ENCODE results near the gene SPDYE6. TPM values are rescaled to one million over a fixed set of nuclear protein-coding genes. Genes with fewer than 3 reads are reported as not detected.

The SPDYE6 gene
- polyA plus RNA-seq, 3 donors = 2.9 TPM; not detected in 2

GRCh38 chr7:102297487-102298218 is 58.6 kb downstream of the SPDYE6 start:
- DNase-seq (ENCODE audit: extremely low read depth in 1 of 11, low read depth in 9 of 11, low spot score in 4 of 11) = no peak

GRCh38 chr7:102296514-102296913 is 59.7 kb downstream of the SPDYE6 start:
- DNase-seq (ENCODE audit: extremely low read depth in 1 of 11, low read depth in 9 of 11, low spot score in 4 of 11) = no peak

- no peak for DNase-seq (ENCODE audit: extremely low read depth in 1 of 11, low read depth in 9 of 11, low spot score in 4 of 11)
These were observed 60.1 kb downstream of the SPDYE6 start for GRCh38 chr7:102296179-102296438.

Other genes starting within 250 kb of the SPDYE6 start
- 1 to 10 TPM; 4.1 to 5.3 (median 4.2) TPM for gene SH2B2, start 69.6 kb downstream of the SPDYE6 start, polyA plus RNA-seq (ENCODE audit: insufficient read length in 3 of 3)
- gene PRKRIP1, start 39.9 kb upstream of the SPDYE6 start, polyA plus RNA-seq (ENCODE audit: insufficient read length in 3 of 3) = 10 to 100 TPM; 30.2 to 45.2 (median 39.9) TPM
- 10 to 100 TPM; 15.1 to 25.8 (median 24.1) TPM for gene ORAI2, start 77.1 kb upstream of the SPDYE6 start, polyA plus RNA-seq (ENCODE audit: insufficient read length in 3 of 3)
- 10 to 100 TPM; 10.6 to 13.3 (median 12.9) TPM for gene ALKBH4, start 108.4 kb upstream of the SPDYE6 start, polyA plus RNA-seq (ENCODE audit: insufficient read length in 3 of 3)
- 10 to 100 TPM; 17.3 to 23.2 (median 21.9) TPM for gene LRWD1, start 108.5 kb upstream of the SPDYE6 start, polyA plus RNA-seq (ENCODE audit: insufficient read length in 3 of 3)
- 10 to 100 TPM; 22.4 to 32.7 (median 32.0) TPM for gene POLR2J, start 122.5 kb upstream of the SPDYE6 start, polyA plus RNA-seq (ENCODE audit: insufficient read length in 3 of 3)
- gene RASA4B, start 161.3 kb upstream of the SPDYE6 start, polyA plus RNA-seq (ENCODE audit: insufficient read length in 3 of 3) = 10 to 100 TPM in 1 of 3 donors, 1 to 10 TPM in 2; 4.7 to 24.9 (median 8.4) TPM
- gene UPK3BL2, start 187.3 kb upstream of the SPDYE6 start, polyA plus RNA-seq (ENCODE audit: insufficient read length in 3 of 3) = 10 to 100 TPM in 2 of 3 donors, 1 to 10 TPM in 1; 3.6 to 14.3 (median 13.7) TPM
- gene SPDYE2, start 194.8 kb upstream of the SPDYE6 start, polyA plus RNA-seq (ENCODE audit: insufficient read length in 3 of 3) = 1 to 10 TPM; 3.2 to 5.6 (median 4.5) TPM
- gene POLR2J3, start 216.1 kb upstream of the SPDYE6 start, polyA plus RNA-seq (ENCODE audit: insufficient read length in 3 of 3) = 10 to 100 TPM; 80.1 to 91.8 (median 80.8) TPM